Endodermal cell (in vitro differentiated cells): ENCODE results near the gene STYXL2. TPM values are rescaled to one million over a fixed set of nuclear protein-coding genes. Genes with fewer than 3 reads are reported as not detected.

Experiments used
- DNase-seq: peaks from one replicate; pipeline ENCODE4 v3.0.0-alpha.2; 2017
- H3K27ac ChIP-seq: 2 replicates; pipeline ENCODE4 v1.5.1; 2013; ENCODE audit warnings: mild to moderate bottlenecking, low read depth, low read length, moderate library complexity
- H3K27me3 ChIP-seq: 2 replicates; pipeline ENCODE4 v1.6.1; 2013; ENCODE audit warnings: mild to moderate bottlenecking, low read length, moderate library complexity; ENCODE audit not compliant: insufficient read depth, control insufficient read depth, poor library complexity, severe bottlenecking
- H3K36me3 ChIP-seq: 2 replicates; pipeline ENCODE4 v1.7.0; 2013; ENCODE audit warnings: mild to moderate bottlenecking, low read length, moderate library complexity; ENCODE audit not compliant: control insufficient read depth, insufficient read depth
- H3K4me1 ChIP-seq: one replicate; pipeline ENCODE4 v1.7.0; 2013; ENCODE audit warnings: low read length; ENCODE audit not compliant: control insufficient read depth, insufficient read depth
- H3K4me3 ChIP-seq: 2 replicates; pipeline ENCODE4 v1.5.1; 2013; ENCODE audit warnings: mild to moderate bottlenecking, low read length, moderate library complexity
- H3K9ac ChIP-seq: 2 replicates; pipeline ENCODE4 v1.6.1; 2013; ENCODE audit warnings: mild to moderate bottlenecking, low read length, moderate library complexity; ENCODE audit not compliant: poor library complexity, severe bottlenecking; ENCODE audit errors: extremely low read depth
- H3K9me3 ChIP-seq: 2 replicates; pipeline ENCODE4 v1.6.1; 2013; ENCODE audit warnings: mild to moderate bottlenecking, low read length, moderate library complexity; ENCODE audit not compliant: control insufficient read depth
- H3K27ac Mint-ChIP-seq: 2 replicates; pipeline ENCODE4 v1.8.0; 2020; ENCODE audit warnings: mixed read lengths
- H3K27me3 Mint-ChIP-seq: 2 replicates; pipeline ENCODE4 v1.8.0; 2021; ENCODE audit warnings: mild to moderate bottlenecking, mixed read lengths; ENCODE audit not compliant: insufficient read depth
- H3K36me3 Mint-ChIP-seq: 2 replicates; pipeline ENCODE4 v1.8.0; 2020; ENCODE audit warnings: low read depth, mixed read lengths
- H3K4me1 Mint-ChIP-seq: 2 replicates; pipeline ENCODE4 v1.8.0; 2020; ENCODE audit warnings: mixed read lengths
- H3K4me3 Mint-ChIP-seq: 2 replicates; pipeline ENCODE4 v1.8.0; 2020; ENCODE audit warnings: mild to moderate bottlenecking, moderate library complexity, mixed read lengths
- H3K9me3 Mint-ChIP-seq: 2 replicates; pipeline ENCODE4 v1.8.0; 2020; ENCODE audit warnings: mild to moderate bottlenecking, mixed read lengths
- CTCF ChIP-seq: fragments of 200-600 bp; sonication (generic); conservative IDR thresholded peaks from 2 replicates; pipeline ENCODE4 v1.5.0; 2021; ENCODE audit warnings: antibody characterized with exemption, mild to moderate bottlenecking
- WGBS, 2 experiments: methylation state at CpG; one replicate each; pipeline versions ENCODE4 v1.1.5 to v1.1.7; 2013; ENCODE audit warnings: missing lambda C conversion rate in 2 of 2, mixed read lengths in 1 of 2; ENCODE audit not compliant: insufficient coverage in 1 of 2, insufficient read length in 1 of 2; 5-methylcytosine and 5-hydroxymethylcytosine counted together
- total RNA-seq, 2 donors: library from RNA; stranded (reverse); fragmentation: NEBNext Ultra II Directional in 1 of 2; extraction: Animal tissue kit (Norgen Biotek cat#: 25700) in 1 of 2; gene quantifications; 2 replicates in 1 of 2; 3 replicates in 1 of 2; pipeline ENCODE4 v1.2.1, GENCODE V29; 2021

The STYXL2 gene
- total RNA-seq, 2 donors from 2014 or later, result 0.99 to 5.2 TPM

- Mint-ChIP-seq H3K4me1 (peaks cover 7% of the 10 kb centered on the region), H3K27me3 (peaks cover 5% of the 10 kb centered on the region), H3K27ac (no peak overlapping the region), H3K36me3 (no peaks in the 10 kb centered on the region), H3K4me3 (no peak overlapping the region), H3K9me3 (no peaks in the 10 kb centered on the region)
- no peak overlapping the region for H3K9ac ChIP-seq
- no peak overlapping the region for H3K27ac ChIP-seq
- WGBS, 2 experiments, result 89 to 93% methylated on average over 3 of the region's 3 CpGs
- no peaks in the 10 kb centered on the region for H3K9me3 ChIP-seq
- no peak for TF ChIP-seq CTCF
- no peaks in the 10 kb centered on the region for H3K27me3 ChIP-seq
- DNase-seq, result no peak
- no peak overlapping the region for H3K4me3 ChIP-seq
- no peaks in the 10 kb centered on the region for H3K36me3 ChIP-seq
- H3K4me1 ChIP-seq, result no peaks in the 10 kb centered on the region
These were observed 39.3 kb upstream of the STYXL2 start for GRCh38 chr1:167054531-167054930.

GRCh38 chr1:167054946-167055630 lies 38.8 kb upstream of the STYXL2 start:
- H3K36me3 ChIP-seq, result no peaks in the 10 kb centered on the region
- peaks cover 5% of the 10 kb centered on the region for H3K27me3 Mint-ChIP-seq
- H3K4me1 Mint-ChIP-seq, result peaks cover 7% of the 10 kb centered on the region
- TF ChIP-seq CTCF, result no peak
- H3K4me1 ChIP-seq, result no peaks in the 10 kb centered on the region
- no peaks in the 10 kb centered on the region for H3K27me3 ChIP-seq
- no peak overlapping the region for H3K4me3 ChIP-seq
- 92 to 96% methylated on average over 12 to 14 of the region's 14 CpGs for WGBS, 2 experiments
- H3K4me3 Mint-ChIP-seq, result no peak overlapping the region
- H3K36me3 Mint-ChIP-seq, result no peaks in the 10 kb centered on the region
- no peaks in the 10 kb centered on the region for H3K9me3 ChIP-seq
- no peak overlapping the region for H3K27ac ChIP-seq
- no peak overlapping the region for H3K27ac Mint-ChIP-seq
- no peak overlapping the region for H3K9ac ChIP-seq
- no peaks in the 10 kb centered on the region for H3K9me3 Mint-ChIP-seq
- no peak for DNase-seq

- Histone ChIP-seq H3K27me3 (no peaks in the 10 kb centered on the region), H3K27ac (peak overlapping the region; percentile 39), H3K4me3 (no peak overlapping the region), H3K36me3 (no peaks in the 10 kb centered on the region), H3K9ac (no peak overlapping the region), H3K4me1 (no peaks in the 10 kb centered on the region), H3K9me3 (no peaks in the 10 kb centered on the region)
- H3K27me3 Mint-ChIP-seq, result peaks cover 3% of the 10 kb centered on the region
- 66 to 90% methylated on average over 6 to 10 of the region's 10 CpGs for WGBS, 2 experiments
- no peak overlapping the region for H3K4me3 Mint-ChIP-seq
- H3K36me3 Mint-ChIP-seq, result no peaks in the 10 kb centered on the region
- no peak for TF ChIP-seq CTCF
- H3K9me3 Mint-ChIP-seq, result no peaks in the 10 kb centered on the region
- H3K4me1 Mint-ChIP-seq, result peaks cover 7% of the 10 kb centered on the region
- no peak overlapping the region for H3K27ac Mint-ChIP-seq
- no peak for DNase-seq
These were observed 37.2 kb upstream of the STYXL2 start for GRCh38 chr1:167056529-167057231.
